ENCODE data around the gene PSORS1C2. TPM values are rescaled to one million over a fixed set of nuclear protein-coding genes. Genes with fewer than 3 reads are reported as not detected.
A peak's percentile ranks its signal among the peaks of the same experiment; 100 is the strongest.

PSORS1C2 gene
- total RNA-seq, 1 experiment from 2014 or later, result 0.33 TPM

- Histone ChIP-seq H2BK20ac (ENCODE audit: low read depth, low read length, poor library complexity, severe bottlenecking) (no peak overlapping the region), H3K27me3 (ENCODE audit: insufficient read depth, low read length) (no peaks in the 10 kb centered on the region), H3K23me2 (ENCODE audit: insufficient read length, low read depth, low read length, poor library complexity, severe bottlenecking) (no peaks in the 10 kb centered on the region), H4K91ac (ENCODE audit: insufficient read length, low read depth, low read length) (no peak overlapping the region), H3K18ac (ENCODE audit: insufficient read length, low read depth, low read length) (no peak overlapping the region), H3K9ac (ENCODE audit: extremely low read depth, insufficient read length, low read length) (no peak overlapping the region), H2BK15ac (ENCODE audit: low read depth, low read length) (no peak overlapping the region), H2AFZ (ENCODE audit: low read length) (no peak overlapping the region), H3K4me1 (ENCODE audit: insufficient read depth, low read length) (peaks cover 3% of the 10 kb centered on the region; the same call in 1 of the 2 replicates), H4K20me1 (ENCODE audit: control insufficient read depth, insufficient read depth, insufficient read length) (no peaks in the 10 kb centered on the region), H3K27ac (ENCODE audit: insufficient read length, low read depth, low read length) (no peak overlapping the region), H2BK12ac (ENCODE audit: insufficient read length, low read depth, low read length) (no peak overlapping the region), H3K79me1 (ENCODE audit: insufficient read depth, low read depth, low read length, poor library complexity, severe bottlenecking) (no peaks in the 10 kb centered on the region), H4K8ac (replicated peaks; ENCODE audit: insufficient read length, low read depth, low read length) (no peak overlapping the region), H3K23ac (ENCODE audit: insufficient read length, low read depth, low read length) (no peak overlapping the region), H2BK5ac (ENCODE audit: insufficient read length, low read length) (no peak overlapping the region), H3K79me2 (ENCODE audit: insufficient read depth, low read length) (no peaks in the 10 kb centered on the region), H4K5ac (ENCODE audit: insufficient read length, low read depth, low read length) (no peak overlapping the region), H3K4me2 (ENCODE audit: insufficient read depth, insufficient read length, low read length) (no peak overlapping the region), H3K9me3 (ENCODE audit: control insufficient read depth, low read depth, low read length) (no peaks in the 10 kb centered on the region), H3K14ac (ENCODE audit: insufficient read depth, low read length) (no peak overlapping the region; the same call in 1 of the 2 replicates), H3K4ac (ENCODE audit: low read depth, low read length) (no peak overlapping the region), H3K56ac (ENCODE audit: insufficient read length, low read depth, low read length) (no peak overlapping the region), H2BK120ac (ENCODE audit: low read depth, low read length, poor library complexity, severe bottlenecking) (no peak overlapping the region), H3T11ph (ENCODE audit: low read length) (no peak overlapping the region), H2AK5ac (ENCODE audit: insufficient read length, low read length) (no peak overlapping the region)
- Mint-ChIP-seq H3K27me3 (ENCODE audit: low read depth) (no peaks in the 10 kb centered on the region; the same call in 1 of the 2 replicates), H3K27ac (peak overlapping the region; percentile 28 to 89 (median 82); a peak in 5 of 7 replicates), H3K9me3 (no peaks in the 10 kb centered on the region), H3K4me1 (peaks cover 38 to 41% of the 10 kb centered on the region in 2 experiments), H3K36me3 (ENCODE audit: insufficient read depth in 1 of 3, low read depth in 3 of 3) (peaks cover 23 to 53% (median 46%) of the 10 kb centered on the region in 3 experiments), H3K4me3 (peak overlapping the region; percentile 26 to 66; a peak in 4 of 5 replicates)
- peak; percentile 92 for DNase-seq
- TF ChIP-seq CTCF (conservative IDR thresholded peaks at IDR 0.05), result no peak
- no CpG with 5 or more reads among the region's 11 CpGs for WGBS (ENCODE audit: extremely low coverage, insufficient read length, low lambda C conversion rate)
Measured at GRCh38 chr6:31143148-31143547, 4.3 kb upstream of the PSORS1C2 start.
